Tibial nerve (tissue), 4 donors: ENCODE measurements around the gene KIT. TPM values are rescaled to one million over a fixed set of nuclear protein-coding genes. Genes with fewer than 3 reads are reported as not detected.

Source experiments
- DNase-seq, 2 donors: peaks; one replicate each; pipeline ENCODE4 v3.0.0-alpha.2; 2019; ENCODE audit warnings: low spot score in 2 of 2
- H3K27ac ChIP-seq, 4 donors: fragments of 200-600 bp; sonication (generic) in 3 of 4; one replicate each; pipeline ENCODE4 v1.5.1; 2017 to 2019; ENCODE audit warnings: mild to moderate bottlenecking in 1 of 4
- H3K27me3 ChIP-seq, 2 donors: fragments of 200-600 bp; sonication (generic) in 1 of 2; one replicate each; pipeline versions ENCODE4 v1.5.1 to v1.6.0; 2017 to 2019
- H3K36me3 ChIP-seq, 3 donors: fragments of 200-600 bp; sonication (generic); one replicate each; pipeline ENCODE4 v1.5.1; 2018 to 2019
- H3K4me1 ChIP-seq, 4 donors: fragments of 200-600 bp; sonication (generic) in 3 of 4; one replicate each; pipeline ENCODE4 v1.5.1; 2017 to 2019
- H3K4me3 ChIP-seq, 4 donors: fragments of 200-600 bp; sonication (generic) in 3 of 4; one replicate each; pipeline ENCODE4 v1.5.1; 2017 to 2019; ENCODE audit warnings: mild to moderate bottlenecking in 1 of 4, moderate library complexity in 1 of 4
- H3K9me3 ChIP-seq, 4 donors: fragments of 200-600 bp; sonication (generic) in 3 of 4; one replicate each; pipeline ENCODE4 v1.5.1; 2017 to 2019
- CTCF ChIP-seq, 5 experiments: fragments of 200-600 bp in 3 of 5; fragments of 450-650 bp in 2 of 5; sonication (generic) in 3 of 5; IDR thresholded peaks; one replicate each; pipeline ENCODE4 v1.5.1; 2016 to 2019; ENCODE audit warnings: antibody characterized with exemption in 5 of 5, mild to moderate bottlenecking in 3 of 5, moderate library complexity in 2 of 5
- EP300 ChIP-seq, 2 donors: sonication (generic); formaldehyde crosslinking; IDR thresholded peaks; one replicate each; pipeline ENCODE4 v1.6.1; 2017; ENCODE audit warnings: antibody characterized with exemption in 2 of 2, mild to moderate bottlenecking in 1 of 2
- POLR2A ChIP-seq, 2 donors: fragments of 450-650 bp; IDR thresholded peaks; one replicate each; pipeline ENCODE4 v1.6.1; 2017; ENCODE audit warnings: antibody characterized with exemption in 2 of 2, mild to moderate bottlenecking in 2 of 2, moderate library complexity in 2 of 2
- WGBS, 2 donors: methylation state at CpG; one replicate each; pipeline ENCODE4 v1.1.5; 2018; 5-methylcytosine and 5-hydroxymethylcytosine counted together
- total RNA-seq, 4 donors: library from RNA; depleted of rRNA; stranded (reverse); fragments of >200 nt; gene quantifications; one replicate each; pipeline ENCODE4 v1.1.0, GENCODE V29; 2016

The KIT gene
- total RNA-seq, 4 donors from 2014 or later = 1.5 to 18.6 (median 8.4) TPM

GRCh38 chr4:54677416-54677815 is 19.7 kb downstream of the KIT start:
- DNase-seq = no peak
- H3K9me3 ChIP-seq = no peaks in the 10 kb centered on the region
- H3K36me3 ChIP-seq = no peaks in the 10 kb centered on the region
- no peak overlapping the region for H3K4me3 ChIP-seq
- H3K27ac ChIP-seq = no peak overlapping the region
- H3K4me1 ChIP-seq = no peaks in the 10 kb centered on the region
- no peaks in the 10 kb centered on the region for H3K27me3 ChIP-seq
- TF ChIP-seq CTCF (IDR thresholded peaks at IDR 0.05) (no peak), POLR2A (IDR thresholded peaks at IDR 0.05) (no peak), EP300 (IDR thresholded peaks at IDR 0.05) (no peak)
- 78% methylated on average over 3 of the region's 3 CpGs for WGBS, 2 donors

- Histone ChIP-seq H3K4me3 (no peak overlapping the region), H3K9me3 (no peaks in the 10 kb centered on the region), H3K36me3 (no peaks in the 10 kb centered on the region), H3K27me3 (no peaks in the 10 kb centered on the region), H3K27ac (no peak overlapping the region), H3K4me1 (no peaks in the 10 kb centered on the region)
- DNase-seq = no peak
- TF ChIP-seq CTCF (IDR thresholded peaks at IDR 0.05) = no peak
- no peak for TF ChIP-seq EP300 (IDR thresholded peaks at IDR 0.05)
- no peak for TF ChIP-seq POLR2A (IDR thresholded peaks at IDR 0.05)
- 78 to 84% methylated on average over 7 of the region's 7 CpGs for WGBS, 2 donors
Observed at GRCh38 chr4:54677853-54678650, 20.3 kb downstream of the KIT start.

- no peak overlapping the region for H3K27ac ChIP-seq
- no peaks in the 10 kb centered on the region for H3K36me3 ChIP-seq
- H3K27me3 ChIP-seq = no peaks in the 10 kb centered on the region
- no peaks in the 10 kb centered on the region for H3K4me1 ChIP-seq
- no peak overlapping the region for H3K4me3 ChIP-seq
- H3K9me3 ChIP-seq = no peaks in the 10 kb centered on the region
- no peak for DNase-seq
- TF ChIP-seq CTCF (IDR thresholded peaks at IDR 0.05) (no peak), EP300 (IDR thresholded peaks at IDR 0.05) (no peak), POLR2A (IDR thresholded peaks at IDR 0.05) (no peak)
Observed at GRCh38 chr4:54678826-54679225, 21.1 kb downstream of the KIT start.

- no peaks in the 10 kb centered on the region for H3K4me1 ChIP-seq
- H3K4me3 ChIP-seq = no peak overlapping the region
- H3K9me3 ChIP-seq = no peaks in the 10 kb centered on the region
- TF ChIP-seq POLR2A (IDR thresholded peaks at IDR 0.05) (no peak), EP300 (IDR thresholded peaks at IDR 0.05) (no peak), CTCF (IDR thresholded peaks at IDR 0.05) (no peak)
- 91 to 94% methylated on average over 1 of the region's 1 CpG for WGBS, 2 donors
- no peaks in the 10 kb centered on the region for H3K27me3 ChIP-seq
- DNase-seq = no peak
- H3K36me3 ChIP-seq = no peaks in the 10 kb centered on the region
- no peak overlapping the region for H3K27ac ChIP-seq
Observed at GRCh38 chr4:54679813-54680212, 22.1 kb downstream of the KIT start.

- TF ChIP-seq POLR2A (IDR thresholded peaks at IDR 0.05) (no peak), EP300 (IDR thresholded peaks at IDR 0.05) (no peak), CTCF (IDR thresholded peaks at IDR 0.05) (no peak)
- Histone ChIP-seq H3K36me3 (no peaks in the 10 kb centered on the region), H3K27ac (no peak overlapping the region), H3K27me3 (no peaks in the 10 kb centered on the region), H3K9me3 (no peaks in the 10 kb centered on the region), H3K4me1 (no peaks in the 10 kb centered on the region), H3K4me3 (no peak overlapping the region)
- DNase-seq = no peak
- WGBS, 2 donors = 84 to 86% methylated on average over 8 of the region's 8 CpGs
Observed at GRCh38 chr4:54683616-54684346, 26.0 kb downstream of the KIT start.
